Fibroblast of skin of abdomen (primary cell): ENCODE data around the gene CXCL1.
A peak's percentile ranks its signal among the peaks of the same experiment; 100 is the strongest.

Experiments used
- DNase-seq: peaks from one replicate; pipeline ENCODE4 v3.0.0-alpha.2; 2013

Gene CXCL1

GRCh38 chr4:73919691-73920090 is 50.5 kb downstream of the CXCL1 start:
- peak; percentile 58 for DNase-seq
